ENCODE data around the gene MSH4.

DNA sequence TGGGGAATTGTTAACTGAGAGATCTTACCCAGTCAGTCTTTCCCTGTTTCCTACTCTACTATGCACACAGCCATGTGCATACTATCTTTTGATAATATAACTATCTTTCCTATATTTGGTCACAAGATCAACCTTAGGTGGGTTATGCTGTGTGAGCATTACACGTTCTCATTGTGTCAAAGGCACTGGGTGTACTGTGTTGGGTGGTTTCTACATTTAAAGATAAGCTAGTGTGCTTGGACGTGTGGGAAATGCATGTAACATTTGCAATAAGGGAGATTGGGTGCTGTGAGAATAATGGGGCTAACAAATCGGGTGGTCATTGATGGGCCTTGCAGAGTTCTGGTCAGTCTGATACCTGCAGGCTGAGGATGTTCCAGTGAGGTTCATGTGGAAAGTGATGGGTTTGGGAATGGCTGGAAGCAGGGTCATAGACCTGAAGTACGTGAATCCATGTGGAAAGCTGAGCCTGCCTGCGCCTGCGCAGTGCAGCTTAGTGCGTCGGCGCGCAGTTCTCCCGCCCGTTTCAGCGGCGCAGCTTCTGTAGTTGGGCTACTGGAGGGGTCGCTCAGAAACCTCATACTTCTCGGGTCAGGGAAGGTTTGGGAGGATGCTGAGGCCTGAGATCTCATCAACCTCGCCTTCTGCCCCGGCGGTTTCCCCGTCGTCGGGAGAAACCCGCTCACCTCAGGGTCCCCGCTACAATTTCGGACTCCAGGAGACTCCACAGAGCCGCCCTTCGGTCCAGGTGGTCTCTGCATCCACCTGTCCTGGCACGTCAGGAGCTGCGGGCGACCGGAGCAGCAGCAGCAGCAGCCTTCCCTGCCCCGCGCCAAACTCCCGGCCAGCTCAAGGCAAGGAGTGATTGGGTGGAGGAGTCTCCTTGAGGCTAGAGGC lies at the start of gene MSH4:
- TF ChIP-seq, protein P1, sequence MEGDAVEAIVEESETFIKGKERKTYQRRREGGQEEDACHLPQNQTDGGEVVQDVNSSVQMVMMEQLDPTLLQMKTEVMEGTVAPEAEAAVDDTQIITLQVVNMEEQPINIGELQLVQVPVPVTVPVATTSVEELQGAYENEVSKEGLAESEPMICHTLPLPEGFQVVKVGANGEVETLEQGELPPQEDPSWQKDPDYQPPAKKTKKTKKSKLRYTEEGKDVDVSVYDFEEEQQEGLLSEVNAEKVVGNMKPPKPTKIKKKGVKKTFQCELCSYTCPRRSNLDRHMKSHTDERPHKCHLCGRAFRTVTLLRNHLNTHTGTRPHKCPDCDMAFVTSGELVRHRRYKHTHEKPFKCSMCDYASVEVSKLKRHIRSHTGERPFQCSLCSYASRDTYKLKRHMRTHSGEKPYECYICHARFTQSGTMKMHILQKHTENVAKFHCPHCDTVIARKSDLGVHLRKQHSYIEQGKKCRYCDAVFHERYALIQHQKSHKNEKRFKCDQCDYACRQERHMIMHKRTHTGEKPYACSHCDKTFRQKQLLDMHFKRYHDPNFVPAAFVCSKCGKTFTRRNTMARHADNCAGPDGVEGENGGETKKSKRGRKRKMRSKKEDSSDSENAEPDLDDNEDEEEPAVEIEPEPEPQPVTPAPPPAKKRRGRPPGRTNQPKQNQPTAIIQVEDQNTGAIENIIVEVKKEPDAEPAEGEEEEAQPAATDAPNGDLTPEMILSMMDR (conservative IDR thresholded peaks at IDR 0.05; ENCODE audit: low read length) = no peak
- TF ChIP-seq EZH2phosphoT487 (IDR thresholded peaks at IDR 0.05; ENCODE audit: borderline replicate concordance, low read depth, low read length) = no peak
